OCI-LY7 (cell line): ENCODE measurements around the gene SMARCA2. TPM values are rescaled to one million over a fixed set of nuclear protein-coding genes. Genes with fewer than 3 reads are reported as not detected.
A peak's percentile ranks its signal among the peaks of the same experiment; 100 is the strongest.

Experiments used
- BruUV-seq: library from RNA; stranded (reverse); fragments of 400-500 nt; replicated peaks from 2 replicates; lab custom pipeline; 2021; lab: Mats Ljungman, UMichigan
- CTCF ChIA-PET: fragments of 300-600 bp; sonication (Branson Sonifier 250); formaldehyde crosslinking; loops from one replicate; lab custom pipeline; 2022; ENCODE audit warnings: antibody characterized with exemption; ENCODE audit not compliant: unreplicated experiment; lab: Charles Lee
- POLR2A ChIA-PET: fragments of 300-600 bp; sonication (Branson Sonifier 250); formaldehyde crosslinking; loops from one replicate; lab custom pipeline; 2022; ENCODE audit warnings: antibody characterized with exemption; lab: Charles Lee
- DNase-seq: peaks from one replicate; pipeline ENCODE4 v3.0.0-alpha.2; 2015; ENCODE audit warnings: low spot score
- H2AFZ ChIP-seq: fragments of 200-600 bp; sonication (generic), shearing (Covaris generic); 2 replicates; pipeline ENCODE4 v1.6.1; 2014; ENCODE audit warnings: mild to moderate bottlenecking, antibody characterized with exemption, low read length, moderate library complexity
- H3K27ac ChIP-seq: fragments of 200-600 bp; sonication (generic); 2 replicates; pipeline ENCODE4 v1.5.1; 2014; ENCODE audit warnings: mixed run types, low read depth, mild to moderate bottlenecking, moderate library complexity, low read length, inconsistent platforms; ENCODE audit not compliant: poor library complexity, severe bottlenecking
- H3K36me3 ChIP-seq: fragments of 200-600 bp; sonication (generic); 2 replicates; pipeline ENCODE4 v1.6.1; 2014; ENCODE audit warnings: mild to moderate bottlenecking, antibody characterized with exemption, low read length, moderate library complexity, mixed read lengths; ENCODE audit not compliant: insufficient read depth
- H3K4me1 ChIP-seq: fragments of 200-600 bp; sonication (generic); 2 replicates; pipeline ENCODE4 v1.5.1; 2014; ENCODE audit warnings: mild to moderate bottlenecking, low read length; ENCODE audit not compliant: insufficient read depth, poor library complexity, severe bottlenecking
- H3K4me2 ChIP-seq: fragments of 200-600 bp; sonication (generic); 2 replicates; pipeline ENCODE4 v1.6.1; 2014; ENCODE audit warnings: mild to moderate bottlenecking, low read length
- H3K4me3 ChIP-seq: fragments of 200-600 bp; sonication (generic); 2 replicates; pipeline ENCODE4 v1.5.1; 2014; ENCODE audit warnings: mild to moderate bottlenecking, low read depth, low read length; ENCODE audit not compliant: poor library complexity, severe bottlenecking
- H3K79me2 ChIP-seq: fragments of 200-600 bp; sonication (generic); 2 replicates; pipeline ENCODE4 v1.6.1; 2016; ENCODE audit warnings: low read depth, mild to moderate bottlenecking, low read length, moderate library complexity, mixed read lengths; ENCODE audit not compliant: insufficient read depth
- H3K9me2 ChIP-seq: fragments of 200-600 bp; sonication (generic); 2 replicates; pipeline ENCODE4 v1.6.1; 2016; ENCODE audit warnings: mild to moderate bottlenecking, low read length, mixed read lengths; ENCODE audit not compliant: insufficient read depth
- H3K9me3 ChIP-seq: fragments of 200-600 bp; sonication (generic); 2 replicates; pipeline ENCODE4 v1.6.1; 2014; ENCODE audit warnings: mild to moderate bottlenecking, mixed run types, low read length, mixed read lengths
- H4K20me1 ChIP-seq: fragments of 200-600 bp; sonication (generic); 2 replicates; pipeline ENCODE4 v1.6.1; 2014; ENCODE audit warnings: mild to moderate bottlenecking, antibody characterized with exemption, low read length, moderate library complexity, mixed read lengths; ENCODE audit not compliant: insufficient read depth
- CTCF ChIP-seq: fragments of 200-600 bp; sonication (generic); conservative IDR thresholded peaks from 2 replicates; pipeline ENCODE4 v1.5.1; 2014; ENCODE audit warnings: mild to moderate bottlenecking, antibody characterized with exemption, low read length, moderate library complexity, mixed read lengths
- EZH2phosphoT487 ChIP-seq: fragments of 200-600 bp; sonication (generic); IDR thresholded peaks from 2 replicates; pipeline ENCODE4 v1.6.1; 2018; ENCODE audit warnings: low read depth, borderline replicate concordance, mild to moderate bottlenecking, mixed run types, antibody characterized with exemption, low read length, moderate library complexity, mixed read lengths
- intact Hi-C: fragments of 100-400 bp; cut with micrococcal nuclease; formaldehyde crosslinking; loops from one replicate; pipeline ENCODE4 v1.10.0; 2022; ENCODE audit not compliant: unreplicated experiment
- total RNA-seq, 2 experiments: library from RNA; depleted of rRNA in 1 of 2; stranded (reverse); fragments of >200 nt in 1 of 2; shearing (Covaris generic) in 1 of 2; gene quantifications; 2 replicates each; pipeline ENCODE4 v1.2.3, GENCODE V29; 2014 to 2022

SMARCA2 gene
- total RNA-seq, 2 experiments from 2014 or later, result 54.8 to 80.6 TPM

- peak overlapping the region; percentile 91 for H3K4me3 ChIP-seq
- no peak for TF ChIP-seq EZH2phosphoT487
- TF ChIP-seq CTCF, result no peak
- POLR2A ChIA-PET, result no interaction called here
These were observed 1.5 kb downstream of the SMARCA2 start for GRCh38 chr9:2016408-2017330.

GRCh38 chr9:2017331-2018161, 2.4 kb downstream of the SMARCA2 start:
- Histone ChIP-seq H4K20me1 (peaks cover 26% of the 10 kb centered on the region), H3K4me1 (peaks cover 20% of the 10 kb centered on the region), H2AFZ (peak overlapping the region; percentile 78), H3K79me2 (peaks cover 45% of the 10 kb centered on the region; the same call in 1 of the 2 replicates), H3K27ac (peak overlapping the region; percentile 77), H3K36me3 (no peaks in the 10 kb centered on the region), H3K4me3 (peak overlapping the region; percentile 91), H3K9me2 (no peaks in the 10 kb centered on the region), H3K4me2 (peak overlapping the region; percentile 93), H3K9me3 (no peaks in the 10 kb centered on the region)
- BruUV-seq, result no TSS peak
- TF ChIP-seq CTCF, result no peak
- no peak for TF ChIP-seq EZH2phosphoT487
- intact Hi-C loops, result loop anchor here (2.0 to 5.0 kb wide), 3 partner anchors 70 to 225 kb away; no protein-coding TSS in a partner anchor
- peak; percentile 78 for DNase-seq
- POLR2A ChIA-PET, result interaction anchor here (1.2 to 1.4 kb wide), 2 partner anchors 10 to 13 kb away, joined by 3 to 6 read pairs; no protein-coding TSS in a partner anchor
- CTCF ChIA-PET, result no interaction called here

More at GRCh38 chr9:2016408-2017330, 1.5 kb downstream of the SMARCA2 start:
- no TSS peak for BruUV-seq
- peaks cover 41% of the 10 kb centered on the region; the same call in 1 of the 2 replicates for H3K79me2 ChIP-seq
- no peaks in the 10 kb centered on the region for H3K9me3 ChIP-seq
- CTCF ChIA-PET, result no interaction called here
- H4K20me1 ChIP-seq, result peaks cover 22% of the 10 kb centered on the region
- H3K4me1 ChIP-seq, result peaks cover 20% of the 10 kb centered on the region
- peak overlapping the region; percentile 78 for H2AFZ ChIP-seq
- H3K36me3 ChIP-seq, result no peaks in the 10 kb centered on the region
- peak overlapping the region; percentile 77 for H3K27ac ChIP-seq
- H3K4me2 ChIP-seq, result peak overlapping the region; percentile 93
- peak; percentile 73 for DNase-seq
- H3K9me2 ChIP-seq, result no peaks in the 10 kb centered on the region
- intact Hi-C loops, result loop anchor here (1.0 to 5.0 kb wide), 4 partner anchors 38 to 226 kb away; no protein-coding TSS in a partner anchor
